GM23248 (cell line): ENCODE results near the gene CANT1. TPM values are rescaled to one million over a fixed set of nuclear protein-coding genes. Genes with fewer than 3 reads are reported as not detected.

Source experiments
- DNase-seq: peaks from one replicate; pipeline ENCODE4 v3.0.0-alpha.2; 2015
- H2AFZ ChIP-seq: fragments of 200-600 bp; sonication (generic); 2 replicates; pipeline ENCODE4 v1.6.1; 2016; ENCODE audit warnings: antibody characterized with exemption
- H3F3A ChIP-seq: fragments of 200-600 bp; sonication (generic); 2 replicates; pipeline ENCODE4 v1.6.1; 2016; ENCODE audit warnings: mild to moderate bottlenecking, antibody characterized with exemption, mixed run types; ENCODE audit not compliant: insufficient read depth
- H3K27ac ChIP-seq: fragments of 200-600 bp; sonication (generic); 2 replicates; pipeline ENCODE4 v1.5.1; 2016; ENCODE audit warnings: mild to moderate bottlenecking
- H3K27me3 ChIP-seq: fragments of 200-600 bp; sonication (generic); replicated peaks from 2 replicates; pipeline ENCODE4 v1.6.1; 2016; ENCODE audit warnings: mild to moderate bottlenecking; ENCODE audit not compliant: insufficient read depth
- H3K36me3 ChIP-seq: fragments of 200-600 bp; sonication (generic); 2 replicates; pipeline ENCODE4 v1.6.1; 2016; ENCODE audit warnings: low read depth, mild to moderate bottlenecking
- H3K4me1 ChIP-seq: fragments of 200-600 bp; sonication (generic); 2 replicates; pipeline ENCODE4 v1.6.1; 2016; ENCODE audit warnings: mild to moderate bottlenecking; ENCODE audit not compliant: insufficient read depth
- H3K4me2 ChIP-seq: fragments of 200-600 bp; sonication (generic); one replicate; pipeline ENCODE4 v1.6.1; 2016; ENCODE audit warnings: mild to moderate bottlenecking; ENCODE audit not compliant: unreplicated experiment
- H3K4me3 ChIP-seq: fragments of 200-600 bp; sonication (generic); 2 replicates; pipeline ENCODE4 v1.5.1; 2016; ENCODE audit warnings: mild to moderate bottlenecking
- H3K79me2 ChIP-seq: fragments of 200-600 bp; sonication (generic); 2 replicates; pipeline ENCODE4 v1.6.1; 2016; ENCODE audit warnings: mild to moderate bottlenecking; ENCODE audit not compliant: insufficient read depth
- H3K9ac ChIP-seq: fragments of 200-600 bp; sonication (generic); 2 replicates; pipeline ENCODE4 v1.6.1; 2016; ENCODE audit warnings: mild to moderate bottlenecking
- H3K9me2 ChIP-seq: fragments of 200-600 bp; sonication (generic); 2 replicates; pipeline ENCODE4 v1.6.1; 2016; ENCODE audit warnings: mixed run types, mild to moderate bottlenecking, moderate library complexity; ENCODE audit not compliant: insufficient read depth
- H3K9me3 ChIP-seq: fragments of 200-600 bp; sonication (generic); one replicate; pipeline ENCODE4 v1.6.1; 2017; ENCODE audit warnings: low read depth
- H4K20me1 ChIP-seq: fragments of 200-600 bp; sonication (generic); 2 replicates; pipeline ENCODE4 v1.6.0; 2016; ENCODE audit not compliant: insufficient read depth
- EZH2 ChIP-seq: fragments of 200-600 bp; sonication (generic); IDR thresholded peaks from 2 replicates; pipeline ENCODE4 v1.6.1; 2018; ENCODE audit warnings: antibody characterized with exemption, mild to moderate bottlenecking; ENCODE audit not compliant: insufficient read depth, poor library complexity, severe bottlenecking
- EZH2phosphoT487 ChIP-seq: fragments of 200-600 bp; sonication (generic); IDR thresholded peaks from 2 replicates; pipeline ENCODE4 v1.6.1; 2018; ENCODE audit warnings: antibody characterized with exemption, moderate library complexity, mild to moderate bottlenecking, low read depth; ENCODE audit not compliant: insufficient read depth
- WGBS, 2 experiments: methylation state at CpG; one replicate each; pipeline ENCODE4 v1.1.6; 2015 to 2017; ENCODE audit warnings: low lambda C conversion rate in 2 of 2, low coverage in 1 of 2; ENCODE audit errors: missing lambda C conversion rate in 2 of 2; 5-methylcytosine and 5-hydroxymethylcytosine counted together
- in situ Hi-C: fragments of 300-500 bp; cut with MboI; formaldehyde crosslinking; loops from 2 replicates; pipeline ENCODE4 v1.15.0; 2020
- polyA plus RNA-seq: library from polyadenylated mRNA; unstranded; fragments of >200 nt; fragmentation: Nextera tagmentation; extraction: Ambion mirVana; gene quantifications from 2 replicates; pipeline ENCODE4 v1.2.1, GENCODE V29; 2016
- total RNA-seq: library from RNA; depleted of rRNA; stranded (reverse); fragments of >200 nt; shearing (Covaris generic); gene quantifications from 2 replicates; pipeline ENCODE4 v1.2.3, GENCODE V29; 2014

CANT1 gene
- total and polyA plus RNA-seq, 2 experiments from 2014 or later: 46.2 to 52.0 TPM

DNA sequence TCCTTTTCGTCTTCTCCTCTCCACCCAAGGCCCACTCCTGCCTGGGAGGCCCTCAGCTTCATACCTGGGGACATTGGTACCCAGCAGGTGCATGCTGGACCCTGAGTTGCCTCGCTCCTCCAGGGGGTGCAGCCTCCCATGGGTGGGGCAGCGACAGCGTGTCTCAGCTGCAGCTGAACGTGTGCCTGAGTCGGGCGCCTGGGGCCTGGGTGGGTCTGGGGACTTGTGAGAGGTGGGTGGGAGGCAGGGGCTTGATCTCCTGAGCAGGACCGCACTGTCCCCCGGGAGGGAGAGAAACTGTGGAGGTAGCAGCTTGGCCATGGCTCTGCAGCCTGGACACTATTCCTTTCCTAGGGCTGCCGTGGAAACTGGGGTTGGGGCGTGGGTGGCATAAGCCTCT is 40.3 kb upstream of the CANT1 start:
- H3K4me3 ChIP-seq: no peak overlapping the region
- no peaks in the 10 kb centered on the region for H3K4me1 ChIP-seq
- H3K79me2 ChIP-seq: no peaks in the 10 kb centered on the region
- no peak overlapping the region for H3K9ac ChIP-seq
- H4K20me1 ChIP-seq: no peaks in the 10 kb centered on the region
- in situ Hi-C loops: no loop called here
- no peaks in the 10 kb centered on the region for H3K27me3 ChIP-seq
- TF ChIP-seq EZH2: no peak
- TF ChIP-seq EZH2phosphoT487: no peak
- no peaks in the 10 kb centered on the region for H3K36me3 ChIP-seq
- H2AFZ ChIP-seq: no peak overlapping the region
- no peaks in the 10 kb centered on the region for H3K9me2 ChIP-seq
- H3K27ac ChIP-seq: no peak overlapping the region
- H3F3A ChIP-seq: peaks cover 9% of the 10 kb centered on the region; the same call in 1 of the 2 replicates
- H3K9me3 ChIP-seq: peaks cover 5% of the 10 kb centered on the region
- no peak for DNase-seq
- 86 to 87% methylated on average over 7 to 11 of the region's 11 CpGs for WGBS, 2 experiments
- H3K4me2 ChIP-seq: no peak overlapping the region

DNA sequence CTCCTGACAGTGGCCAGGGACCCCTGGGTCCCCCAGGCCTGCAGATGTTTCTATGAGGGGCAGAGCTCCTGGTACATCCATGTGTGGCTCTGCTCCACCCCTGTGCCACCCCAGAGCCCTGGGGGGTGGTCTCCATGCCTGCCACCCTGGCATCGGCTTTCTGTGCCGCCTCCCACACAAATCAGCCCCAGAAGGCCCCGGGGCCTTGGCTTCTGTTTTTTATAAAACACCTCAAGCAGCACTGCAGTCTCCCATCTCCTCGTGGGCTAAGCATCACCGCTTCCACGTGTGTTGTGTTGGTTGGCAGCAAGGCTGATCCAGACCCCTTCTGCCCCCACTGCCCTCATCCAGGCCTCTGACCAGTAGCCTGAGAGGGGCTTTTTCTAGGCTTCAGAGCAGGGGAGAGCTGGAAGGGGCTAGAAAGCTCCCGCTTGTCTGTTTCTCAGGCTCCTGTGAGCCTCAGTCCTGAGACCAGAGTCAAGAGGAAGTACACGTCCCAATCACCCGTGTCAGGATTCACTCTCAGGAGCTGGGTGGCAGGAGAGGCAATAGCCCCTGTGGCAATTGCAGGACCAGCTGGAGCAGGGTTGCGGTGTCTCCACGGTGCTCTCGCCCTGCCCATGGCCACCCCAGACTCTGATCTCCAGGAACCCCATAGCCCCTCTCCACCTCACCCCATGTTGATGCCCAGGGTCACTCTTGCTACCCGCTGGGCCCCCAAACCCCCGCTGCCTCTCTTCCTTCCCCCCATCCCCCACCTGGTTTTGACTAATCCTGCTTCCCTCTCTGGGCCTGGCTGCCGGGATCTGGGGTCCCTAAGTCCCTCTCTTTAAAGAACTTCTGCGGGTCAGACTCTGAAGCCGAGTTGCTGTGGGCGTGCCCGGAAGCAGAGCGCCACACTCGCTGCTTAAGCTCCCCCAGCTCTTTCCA is 39.5 kb upstream of the CANT1 start:
- no peaks in the 10 kb centered on the region for H3K4me1 ChIP-seq
- H3K9me3 ChIP-seq: peaks cover 2% of the 10 kb centered on the region
- H3K9me2 ChIP-seq: no peaks in the 10 kb centered on the region
- H3K27ac ChIP-seq: no peak overlapping the region
- TF ChIP-seq EZH2phosphoT487 (no peak), EZH2 (no peak)
- H3K9ac ChIP-seq: no peak overlapping the region
- H3K79me2 ChIP-seq: no peaks in the 10 kb centered on the region
- no peak for DNase-seq
- H3F3A ChIP-seq: peaks cover 9% of the 10 kb centered on the region; the same call in 1 of the 2 replicates
- 89 to 90% methylated on average over 16 to 21 of the region's 21 CpGs for WGBS, 2 experiments
- H2AFZ ChIP-seq: no peak overlapping the region
- no peaks in the 10 kb centered on the region for H3K27me3 ChIP-seq
- no peak overlapping the region for H3K4me3 ChIP-seq
- no peaks in the 10 kb centered on the region for H3K36me3 ChIP-seq
- H3K4me2 ChIP-seq: no peak overlapping the region
- H4K20me1 ChIP-seq: no peaks in the 10 kb centered on the region
- in situ Hi-C loops: no loop called here

DNA sequence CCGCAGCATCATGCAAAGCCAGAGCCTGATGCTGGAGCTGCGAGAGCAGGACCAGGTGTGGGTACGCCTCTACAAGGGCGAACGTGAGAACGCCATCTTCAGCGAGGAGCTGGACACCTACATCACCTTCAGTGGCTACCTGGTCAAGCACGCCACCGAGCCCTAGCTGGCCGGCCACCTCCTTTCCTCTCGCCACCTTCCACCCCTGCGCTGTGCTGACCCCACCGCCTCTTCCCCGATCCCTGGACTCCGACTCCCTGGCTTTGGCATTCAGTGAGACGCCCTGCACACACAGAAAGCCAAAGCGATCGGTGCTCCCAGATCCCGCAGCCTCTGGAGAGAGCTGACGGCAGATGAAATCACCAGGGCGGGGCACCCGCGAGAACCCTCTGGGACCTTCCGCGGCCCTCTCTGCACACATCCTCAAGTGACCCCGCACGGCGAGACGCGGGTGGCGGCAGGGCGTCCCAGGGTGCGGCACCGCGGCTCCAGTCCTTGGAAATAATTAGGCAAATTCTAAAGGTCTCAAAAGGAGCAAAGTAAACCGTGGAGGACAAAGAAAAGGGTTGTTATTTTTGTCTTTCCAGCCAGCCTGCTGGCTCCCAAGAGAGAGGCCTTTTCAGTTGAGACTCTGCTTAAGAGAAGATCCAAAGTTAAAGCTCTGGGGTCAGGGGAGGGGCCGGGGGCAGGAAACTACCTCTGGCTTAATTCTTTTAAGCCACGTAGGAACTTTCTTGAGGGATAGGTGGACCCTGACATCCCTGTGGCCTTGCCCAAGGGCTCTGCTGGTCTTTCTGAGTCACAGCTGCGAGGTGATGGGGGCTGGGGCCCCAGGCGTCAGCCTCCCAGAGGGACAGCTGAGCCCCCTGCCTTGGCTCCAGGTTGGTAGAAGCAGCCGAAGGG is 38.6 kb upstream of the CANT1 start:
- Histone ChIP-seq H3K27me3 (no peaks in the 10 kb centered on the region), H3K36me3 (no peaks in the 10 kb centered on the region), H4K20me1 (no peaks in the 10 kb centered on the region), H3K4me1 (no peaks in the 10 kb centered on the region), H3K4me2 (no peak overlapping the region), H3K9ac (no peak overlapping the region), H3F3A (peaks cover 6% of the 10 kb centered on the region; the same call in 1 of the 2 replicates), H2AFZ (no peak overlapping the region), H3K79me2 (no peaks in the 10 kb centered on the region), H3K27ac (no peak overlapping the region), H3K4me3 (no peak overlapping the region), H3K9me3 (no peaks in the 10 kb centered on the region), H3K9me2 (no peaks in the 10 kb centered on the region)
- TF ChIP-seq EZH2phosphoT487 (no peak), EZH2 (no peak)
- 93 to 94% methylated on average over 37 to 41 of the region's 41 CpGs for WGBS, 2 experiments
- no peak for DNase-seq
- in situ Hi-C loops: no loop called here

DNA sequence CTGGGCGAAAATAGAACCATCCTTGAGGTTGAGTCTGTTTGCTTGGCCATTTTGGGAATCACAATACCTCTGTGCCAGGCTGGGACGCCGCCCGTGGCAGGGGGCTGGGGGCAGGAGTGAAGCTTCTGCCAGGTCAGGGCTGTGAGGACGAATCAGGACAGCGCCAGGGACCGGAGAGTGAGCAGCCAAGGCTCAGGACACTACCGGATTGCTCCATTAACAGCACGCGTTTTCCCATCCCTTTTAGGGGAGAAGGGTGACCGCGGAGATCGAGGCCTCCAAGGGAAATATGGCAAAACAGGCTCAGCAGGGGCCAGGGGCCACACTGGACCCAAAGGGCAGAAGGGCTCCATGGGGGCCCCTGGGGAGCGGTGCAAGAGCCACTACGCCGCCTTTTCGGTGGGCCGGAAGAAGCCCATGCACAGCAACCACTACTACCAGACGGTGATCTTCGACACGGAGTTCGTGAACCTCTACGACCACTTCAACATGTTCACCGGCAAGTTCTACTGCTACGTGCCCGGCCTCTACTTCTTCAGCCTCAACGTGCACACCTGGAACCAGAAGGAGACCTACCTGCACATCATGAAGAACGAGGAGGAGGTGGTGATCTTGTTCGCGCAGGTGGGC is 37.8 kb upstream of the CANT1 start:
- H3K4me2 ChIP-seq: no peak overlapping the region
- WGBS, 2 experiments: 68 to 69% methylated on average over 30 of the region's 30 CpGs
- in situ Hi-C loops: no loop called here

More for the DNA sequence above, 37.8 kb upstream of the CANT1 start:
- H3K9ac ChIP-seq: no peak overlapping the region
- H3K27me3 ChIP-seq: no peaks in the 10 kb centered on the region
- no peaks in the 10 kb centered on the region for H3K4me1 ChIP-seq
- H3K27ac ChIP-seq: no peak overlapping the region
- DNase-seq: no peak
- H3K36me3 ChIP-seq: no peaks in the 10 kb centered on the region
- no peaks in the 10 kb centered on the region for H3K9me3 ChIP-seq
- TF ChIP-seq EZH2phosphoT487 (no peak), EZH2 (no peak)
- no peaks in the 10 kb centered on the region for H3K9me2 ChIP-seq
- 0 out of 2 replicates have a peak, but pooled peaks cover 8% of the 10 kb centered on the region for H3F3A ChIP-seq
- no peaks in the 10 kb centered on the region for H4K20me1 ChIP-seq
- H2AFZ ChIP-seq: no peak overlapping the region
- H3K79me2 ChIP-seq: no peaks in the 10 kb centered on the region
- H3K4me3 ChIP-seq: no peak overlapping the region
